Fibroblast of villous mesenchyme (primary cell): ENCODE measurements around the gene KCNN2. TPM values are rescaled to one million over a fixed set of nuclear protein-coding genes. Genes with fewer than 3 reads are reported as not detected.

ENCODE experiments used
- DNase-seq: peaks from one replicate; pipeline ENCODE4 v3.0.0-alpha.2; 2010; ENCODE audit warnings: low read depth
- H3K4me3 ChIP-seq: 2 replicates; pipeline ENCODE4 v1.5.1; 2011; ENCODE audit warnings: low read depth, mild to moderate bottlenecking, low read length
- CTCF ChIP-seq: IDR thresholded peaks from 2 replicates; pipeline ENCODE4 v1.5.1; 2012; ENCODE audit warnings: low read depth, mild to moderate bottlenecking, low read length; ENCODE audit not compliant: insufficient read depth
- total RNA-seq: library from RNA; depleted of rRNA; stranded (reverse); fragments of >200 nt; gene quantifications from 2 replicates; pipeline ENCODE4 v1.2.3, GENCODE V29; 2012

Gene KCNN2
- total RNA-seq, 1 donor: 2.6 TPM

- no peak for DNase-seq
- no peak overlapping the region for H3K4me3 ChIP-seq
- TF ChIP-seq CTCF: no peak
Measured at GRCh38 chr5:114377050-114377844, 15.4 kb downstream of the KCNN2 start.

GRCh38 chr5:114377946-114378345, 16.1 kb downstream of the KCNN2 start:
- no peak for DNase-seq
- TF ChIP-seq CTCF: no peak
- H3K4me3 ChIP-seq: no peak overlapping the region

- no peak overlapping the region for H3K4me3 ChIP-seq
- no peak for DNase-seq
- TF ChIP-seq CTCF: no peak
Measured at GRCh38 chr5:114380721-114381120, 18.9 kb downstream of the KCNN2 start.

- DNase-seq: no peak
- no peak for TF ChIP-seq CTCF
- H3K4me3 ChIP-seq: no peak overlapping the region
Measured at GRCh38 chr5:114387433-114387832, 25.6 kb downstream of the KCNN2 start.

- no peak overlapping the region for H3K4me3 ChIP-seq
- TF ChIP-seq CTCF: no peak
- no peak for DNase-seq
Measured at GRCh38 chr5:114390431-114390830, 28.6 kb downstream of the KCNN2 start.

- no peak overlapping the region for H3K4me3 ChIP-seq
- DNase-seq: no peak
- TF ChIP-seq CTCF: no peak
Measured at GRCh38 chr5:114391321-114391720, 29.5 kb downstream of the KCNN2 start.

GRCh38 chr5:114393159-114393558, 31.3 kb downstream of the KCNN2 start:
- no peak for TF ChIP-seq CTCF
- H3K4me3 ChIP-seq: no peak overlapping the region
- no peak for DNase-seq
